CD4-positive, alpha-beta T cell treated with Interleukin-1 beta for 1 hour (primary cell): ENCODE results near the gene PHACTR1.
A peak's percentile ranks its signal among the peaks of the same experiment; 100 is the strongest.
"Not testable (repeated sequence)": the region's sequence is repeated elsewhere in the genome, so short reads cannot be mapped to it uniquely, and the experiment has no call there.

Experiments
- DNase-seq, 2 donors: peaks; one replicate each; pipeline ENCODE4 v3.0.0-alpha.2; 2020 to 2022

The PHACTR1 gene

DNA sequence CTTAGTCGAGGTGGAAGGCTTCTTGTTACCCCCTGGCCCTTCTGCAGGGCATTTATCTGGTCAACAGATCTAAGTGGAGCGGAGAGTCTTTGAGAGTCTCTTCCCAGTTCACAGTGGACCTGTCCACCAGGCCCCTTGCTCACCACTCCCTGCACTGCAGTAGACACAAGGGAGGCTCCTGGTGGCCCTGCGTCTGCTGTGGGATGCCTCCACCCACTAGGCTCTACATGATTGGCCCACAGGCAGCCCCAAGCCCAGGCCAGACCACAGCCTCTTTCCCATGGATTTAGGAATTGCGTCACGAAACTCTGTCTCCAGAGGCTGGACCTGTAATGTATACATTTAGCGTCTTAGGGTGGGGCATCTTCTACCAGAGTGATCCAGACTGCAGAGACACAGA lies 583.4 kb downstream of the PHACTR1 start:
- DNase-seq = no peak

DNA sequence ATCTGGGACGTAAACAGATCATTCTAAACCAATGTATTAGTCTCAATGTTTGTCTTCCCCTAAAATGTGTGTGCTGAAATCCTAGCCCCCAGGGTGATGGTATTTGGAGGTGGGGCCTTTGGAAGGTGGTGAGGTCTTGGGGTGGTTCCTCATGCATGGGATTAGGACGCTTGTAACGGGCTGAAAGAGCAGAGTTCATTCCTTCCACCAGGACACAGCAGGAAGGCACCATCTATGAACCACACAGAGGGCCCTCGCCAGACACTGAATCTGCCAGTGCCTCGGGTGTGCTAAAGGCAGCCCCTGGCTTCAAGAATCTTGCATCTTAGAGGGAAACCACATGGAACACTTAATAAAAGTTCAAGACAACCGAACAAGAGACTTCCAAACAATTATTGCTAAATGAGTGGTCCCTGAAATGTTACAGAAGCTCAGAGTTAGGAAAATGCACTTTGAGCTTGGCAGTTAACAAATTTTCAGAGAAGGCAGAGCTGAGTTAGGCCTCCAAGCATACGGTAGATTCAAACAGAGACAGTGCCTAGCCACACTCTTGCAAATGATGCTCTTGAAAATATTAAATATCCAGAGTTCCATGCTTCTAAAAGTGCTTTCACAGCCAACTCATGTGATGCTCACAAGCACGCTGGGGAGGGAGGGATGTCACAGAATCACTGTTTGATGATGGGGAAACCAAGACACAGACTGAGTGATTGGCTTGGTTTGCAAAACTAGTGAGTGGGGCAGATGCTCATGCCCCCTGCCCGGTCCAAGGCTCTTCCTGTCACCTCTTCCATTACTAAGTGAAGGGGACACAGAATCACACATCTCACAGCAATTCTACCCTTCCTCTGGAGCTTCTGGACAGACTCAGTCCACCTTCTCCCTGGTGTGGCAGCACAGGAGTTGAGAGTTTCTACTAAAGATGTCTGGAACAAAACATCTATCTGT lies 584.4 kb downstream of the PHACTR1 start:
- DNase-seq = no peak

DNA sequence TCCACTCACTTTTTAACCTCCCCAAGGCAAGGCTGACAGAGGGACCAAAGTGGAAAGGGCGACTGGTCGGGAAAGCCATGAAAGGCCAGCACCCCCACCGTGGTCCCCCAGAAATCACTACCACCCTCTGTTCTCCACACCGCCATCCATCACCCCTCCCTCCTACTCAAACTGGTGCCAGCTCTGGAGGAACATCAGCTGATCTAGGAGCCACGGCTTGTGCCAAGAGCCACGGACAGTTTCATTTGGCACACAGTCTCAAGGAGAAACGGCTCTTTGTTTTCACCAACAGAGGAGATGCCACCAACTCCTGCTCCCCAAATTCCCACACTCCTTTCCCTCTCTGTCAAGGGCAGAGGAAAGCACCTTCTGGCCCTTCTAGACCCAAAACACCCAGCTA lies 585.7 kb downstream of the PHACTR1 start:
- DNase-seq = no peak

DNA sequence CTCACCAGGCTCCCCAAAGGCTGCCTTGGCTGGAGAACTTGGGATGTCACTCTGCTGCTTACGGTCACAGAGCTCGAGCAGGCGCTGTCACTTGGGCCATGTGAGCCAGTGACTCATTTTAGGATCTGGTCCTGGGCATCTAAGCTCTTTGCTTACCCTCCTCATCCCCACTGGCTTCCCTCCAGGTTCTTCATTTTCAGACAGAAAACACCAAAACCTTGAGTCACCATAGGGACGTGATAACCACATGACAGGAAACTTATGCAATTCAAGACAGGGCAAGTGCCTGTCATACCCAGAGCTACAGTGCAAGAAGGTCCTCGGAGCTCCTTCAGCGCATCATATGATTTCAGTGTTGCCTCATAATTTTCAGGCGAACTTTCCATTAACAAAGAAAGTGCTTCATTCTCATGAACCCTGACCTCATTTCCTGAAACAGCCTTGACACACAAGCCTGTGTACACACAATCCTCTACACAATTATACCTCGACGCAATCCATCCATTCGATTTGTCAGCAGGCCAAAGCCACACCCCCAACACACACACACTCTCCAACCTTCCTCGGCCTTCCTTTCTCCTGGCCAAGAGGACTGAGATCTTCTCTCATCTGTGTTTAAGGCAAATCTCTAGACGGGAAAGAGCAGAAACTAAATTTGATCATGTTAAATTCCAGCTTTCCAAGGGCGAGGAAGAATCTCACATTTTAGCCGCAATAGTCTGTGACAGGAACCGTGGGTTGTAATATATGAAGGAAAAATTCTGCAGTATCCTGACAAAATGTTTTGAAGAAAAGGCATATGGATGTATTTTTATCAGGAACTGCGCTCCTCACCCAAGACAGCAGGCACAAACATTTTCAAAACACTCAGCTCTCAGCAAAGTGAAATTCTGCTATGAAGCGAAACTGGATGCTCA lies 586.4 kb downstream of the PHACTR1 start:
- DNase-seq = peak; percentile 52 to 87

DNA sequence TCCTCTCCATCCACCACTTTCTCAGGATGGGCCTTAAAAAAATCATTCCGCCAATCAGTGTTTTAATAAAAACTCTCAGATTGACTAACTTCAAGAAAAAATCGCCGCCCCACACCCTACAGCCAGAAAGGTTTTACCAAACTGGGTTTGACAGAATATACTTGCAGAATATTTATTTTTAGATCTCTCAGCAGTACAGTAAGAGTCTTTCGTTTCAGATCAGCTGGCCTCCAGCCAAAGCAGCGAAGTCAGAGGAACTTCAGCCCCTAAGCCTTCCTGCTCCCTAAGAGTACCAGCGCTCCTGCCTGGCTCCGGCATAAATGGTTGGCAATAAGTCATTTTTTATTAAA lies 587.1 kb downstream of the PHACTR1 start:
- DNase-seq = peak; percentile 27 to 46

DNA sequence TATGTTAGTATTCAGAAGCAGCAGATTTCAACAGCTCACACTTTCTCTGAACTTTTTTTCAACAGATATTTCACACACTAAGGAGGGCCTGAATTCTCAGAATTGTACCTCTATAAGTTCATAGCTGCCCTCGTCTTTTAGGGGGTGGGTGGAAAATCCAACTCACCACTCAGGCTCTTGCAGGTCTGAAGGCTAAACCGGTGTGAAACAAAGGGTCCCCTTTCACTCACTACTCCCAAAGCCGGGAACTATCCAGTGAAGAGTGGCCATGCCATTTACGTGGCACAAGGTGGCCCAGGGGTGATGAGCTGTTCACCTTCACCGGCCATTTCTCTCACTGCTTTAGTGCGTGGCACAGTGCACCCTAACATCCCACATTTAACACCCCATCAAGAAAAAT lies 587.5 kb downstream of the PHACTR1 start:
- no peak for DNase-seq

DNA sequence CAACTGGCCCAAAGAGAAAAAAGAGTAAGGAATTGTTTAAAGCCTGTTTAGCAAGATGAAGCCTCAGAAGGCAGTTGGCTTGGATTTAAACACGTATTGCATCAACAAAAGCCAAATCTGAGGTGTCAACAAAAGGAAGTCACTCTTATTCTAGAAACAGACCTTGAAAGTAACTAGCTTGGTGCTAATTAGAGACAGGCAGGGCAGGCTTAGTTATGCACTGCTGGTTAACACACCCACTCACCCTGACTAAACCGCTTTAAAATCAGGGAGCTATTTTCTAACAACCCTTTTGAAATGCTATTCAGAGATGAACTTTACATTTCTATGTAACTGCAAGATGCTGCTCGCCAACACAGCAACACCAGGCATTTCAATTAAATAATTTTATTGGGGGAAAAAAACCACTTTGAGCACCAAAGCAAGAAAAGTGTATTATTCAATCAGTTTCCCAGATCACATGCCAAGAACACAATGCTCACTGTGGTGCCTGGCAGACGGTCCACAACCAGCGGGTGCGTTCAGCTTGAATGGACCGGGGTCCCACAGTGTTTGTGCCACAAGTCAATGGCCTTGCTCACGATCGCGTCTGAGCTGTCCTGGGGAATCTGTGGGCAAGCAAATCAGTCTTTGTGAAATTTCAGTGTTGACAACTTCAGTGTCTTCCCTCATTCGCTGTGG lies 588.2 kb downstream of the PHACTR1 start:
- no peak for DNase-seq

DNA sequence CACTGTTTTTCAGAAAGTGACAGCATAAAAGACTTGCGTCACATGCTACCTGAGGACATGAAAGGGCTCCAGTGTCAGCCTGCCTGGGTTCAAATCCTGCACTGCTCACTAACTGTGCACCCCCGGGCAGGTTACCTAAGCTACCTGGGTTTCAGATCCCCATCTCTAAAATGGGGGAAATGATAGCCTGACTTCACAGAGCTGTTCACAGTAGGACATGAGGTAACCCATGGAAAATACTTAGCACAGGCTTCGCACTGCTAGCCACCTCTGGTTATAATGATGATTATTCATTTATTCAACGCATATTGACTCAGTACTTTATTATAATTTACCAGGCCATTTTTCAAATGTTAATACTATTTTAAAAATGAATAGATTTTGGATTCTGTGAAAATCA lies 588.7 kb downstream of the PHACTR1 start:
- DNase-seq = no peak

DNA sequence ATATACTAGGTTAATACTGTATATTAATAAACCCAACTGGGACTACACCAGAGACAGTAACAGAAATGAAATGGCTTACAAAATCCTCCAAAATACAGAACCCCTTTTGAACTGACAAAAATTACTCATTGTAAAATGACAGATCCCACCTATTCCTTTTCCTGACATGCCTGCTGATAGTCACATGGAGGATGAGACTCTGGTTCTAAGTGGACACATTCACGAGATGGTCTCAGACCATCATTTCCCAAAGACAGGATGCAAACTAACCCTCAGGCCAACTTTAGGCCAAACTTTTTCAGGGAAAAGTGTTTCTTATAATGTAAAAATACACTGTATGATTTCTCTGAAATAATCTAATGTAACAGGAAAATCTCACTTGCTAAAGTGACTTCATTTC lies 589.2 kb downstream of the PHACTR1 start:
- DNase-seq = no peak

DNA sequence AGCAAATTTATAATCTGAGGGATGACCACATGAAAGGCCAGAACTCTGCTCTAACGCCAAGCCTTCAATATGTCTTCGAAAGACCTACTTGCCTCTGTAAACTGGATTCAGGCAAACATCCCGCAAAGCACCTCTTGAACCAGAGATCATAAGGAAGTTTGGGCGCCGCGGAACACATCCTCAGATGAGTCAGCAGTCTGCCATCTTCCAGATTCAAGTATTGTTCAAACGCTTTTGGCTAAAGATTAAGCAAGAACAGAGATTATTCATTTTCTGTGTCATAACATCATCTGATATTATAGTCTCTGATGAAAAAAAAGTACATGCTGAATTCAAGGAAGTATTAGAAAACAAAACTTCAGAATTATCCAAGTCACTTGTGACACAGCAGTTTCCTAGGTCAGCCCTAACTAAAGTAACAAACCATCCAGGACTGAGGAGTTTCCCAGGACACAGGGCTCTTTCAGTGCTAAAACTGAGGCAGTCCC lies 591.0 kb downstream of the PHACTR1 start:
- DNase-seq = peak in 1 of 2 donors; percentile 59

DNA sequence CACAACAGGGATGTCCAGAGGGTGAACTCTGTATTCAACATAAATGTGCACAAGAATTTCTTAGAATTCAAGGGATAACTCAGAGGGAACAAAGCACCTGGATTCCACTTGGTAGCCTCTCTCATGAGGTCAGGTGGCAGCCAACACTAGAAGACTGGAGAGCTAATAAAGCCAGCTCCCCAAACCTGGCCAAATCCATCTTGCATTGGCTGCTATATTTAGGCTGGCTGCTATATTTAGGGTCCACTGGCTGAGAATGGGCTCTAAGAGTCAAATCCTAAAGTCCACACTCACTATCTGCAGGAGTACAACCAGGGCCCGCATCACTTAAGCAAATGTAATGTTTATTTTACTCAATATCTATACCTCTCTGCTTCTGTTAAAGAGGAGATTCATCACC lies 591.8 kb downstream of the PHACTR1 start:
- no peak for DNase-seq

DNA sequence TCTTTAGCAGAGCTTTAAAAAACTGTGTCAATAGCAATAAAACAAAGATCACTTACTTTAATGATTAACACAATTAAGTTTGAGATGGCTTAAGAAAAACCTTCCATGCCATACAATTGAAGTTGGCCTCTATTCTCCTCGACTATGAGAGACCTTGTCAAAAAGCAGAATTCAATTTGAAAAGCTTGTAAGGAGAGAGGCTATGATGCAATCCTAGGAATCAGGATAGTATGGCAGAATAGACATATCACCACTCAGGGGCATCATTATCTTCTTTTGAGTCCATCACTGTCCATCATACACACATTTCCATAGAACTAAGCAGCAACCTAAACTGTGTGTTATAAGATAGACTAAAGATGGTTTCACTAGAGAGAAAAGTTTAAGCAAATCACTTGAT lies 594.6 kb downstream of the PHACTR1 start:
- DNase-seq = no peak

DNA sequence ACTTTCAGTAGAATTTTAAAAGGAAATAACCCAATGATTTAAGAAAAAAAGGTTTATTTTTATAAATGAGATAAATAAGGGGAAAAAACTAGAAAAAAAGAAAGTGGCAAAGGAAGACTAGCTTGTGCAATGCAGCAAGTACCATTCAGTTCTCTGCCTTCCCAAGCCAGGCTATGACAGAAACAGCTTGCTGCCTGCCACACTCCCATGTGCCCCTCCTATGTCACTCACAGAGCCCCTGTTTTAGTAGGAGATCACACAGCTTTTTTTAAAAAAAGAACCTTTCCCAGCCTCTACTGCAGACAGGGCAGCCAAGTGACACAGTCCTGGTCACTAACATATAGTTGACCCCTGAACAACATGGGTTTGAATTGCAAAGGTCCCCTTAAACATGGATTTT lies 598.2 kb downstream of the PHACTR1 start:
- DNase-seq = no peak

DNA sequence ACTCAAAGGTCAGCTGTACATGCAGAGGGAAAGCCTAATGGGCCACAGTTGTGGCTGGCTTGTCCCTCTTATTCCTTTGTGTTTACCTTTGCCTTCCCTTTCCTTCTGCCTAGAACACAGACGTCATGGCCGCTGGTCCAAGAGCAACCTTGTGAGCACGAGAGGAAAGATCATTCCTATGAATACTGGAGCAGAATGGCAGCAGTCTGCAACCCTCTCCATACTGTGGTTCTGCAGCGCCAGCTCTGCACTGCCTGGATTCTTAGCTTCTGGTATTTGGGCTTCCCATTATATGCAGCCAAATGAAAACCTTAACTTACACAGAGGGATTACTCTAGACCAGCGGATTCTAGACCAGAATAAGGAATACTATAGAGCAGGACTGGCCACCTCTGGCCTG lies 599.3 kb downstream of the PHACTR1 start:
- no peak for DNase-seq

DNA sequence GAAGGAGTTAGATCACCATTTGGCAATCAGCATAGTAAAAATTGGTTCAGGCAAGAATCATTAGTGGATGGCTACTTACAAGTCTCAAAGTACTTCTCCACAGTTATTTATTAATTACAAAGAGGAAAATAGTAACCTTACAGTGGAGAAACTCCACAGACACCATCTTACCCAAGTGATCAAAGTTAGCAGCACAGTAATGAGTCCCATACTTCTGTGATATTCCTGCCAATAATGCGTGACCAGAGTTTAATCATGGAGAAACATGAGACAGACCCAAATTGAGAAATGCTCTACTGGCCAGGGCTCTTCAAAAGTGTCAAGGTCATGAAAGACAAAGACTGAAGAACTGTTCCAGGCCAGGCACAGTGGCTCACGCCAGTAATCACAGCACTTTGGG lies 602.3 kb downstream of the PHACTR1 start:
- no peak for DNase-seq

DNA sequence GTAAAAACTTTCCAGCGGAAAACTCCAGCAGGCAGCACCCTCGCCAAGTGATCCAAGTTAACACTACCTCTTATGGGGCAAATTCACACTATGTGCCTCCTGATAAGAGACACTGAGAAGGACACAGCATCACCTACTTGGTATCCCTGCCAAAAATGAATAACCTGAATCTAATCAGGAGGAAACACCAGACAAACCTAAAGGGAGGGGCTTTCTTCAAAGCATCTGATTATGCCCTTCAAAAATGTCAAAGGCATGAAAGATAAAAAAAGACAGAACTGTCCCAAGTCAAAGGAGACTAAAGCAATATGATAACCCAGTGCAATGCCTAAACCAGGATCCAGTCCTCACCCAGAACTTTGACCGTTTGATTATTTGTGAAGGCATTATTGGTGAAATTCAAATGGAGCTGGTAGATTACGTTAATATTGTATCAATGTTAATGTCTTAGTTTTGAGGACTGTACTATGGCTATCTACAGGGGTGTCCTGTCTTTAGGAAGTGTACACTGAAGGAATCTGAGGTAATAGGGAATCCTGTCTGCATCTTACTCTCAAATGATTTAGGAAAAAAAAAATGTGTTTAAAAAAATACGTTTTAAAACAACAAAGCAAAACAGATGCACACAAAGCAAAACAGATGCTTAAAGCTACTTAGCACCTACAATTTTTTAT lies 603.5 kb downstream of the PHACTR1 start:
- no peak for DNase-seq

DNA sequence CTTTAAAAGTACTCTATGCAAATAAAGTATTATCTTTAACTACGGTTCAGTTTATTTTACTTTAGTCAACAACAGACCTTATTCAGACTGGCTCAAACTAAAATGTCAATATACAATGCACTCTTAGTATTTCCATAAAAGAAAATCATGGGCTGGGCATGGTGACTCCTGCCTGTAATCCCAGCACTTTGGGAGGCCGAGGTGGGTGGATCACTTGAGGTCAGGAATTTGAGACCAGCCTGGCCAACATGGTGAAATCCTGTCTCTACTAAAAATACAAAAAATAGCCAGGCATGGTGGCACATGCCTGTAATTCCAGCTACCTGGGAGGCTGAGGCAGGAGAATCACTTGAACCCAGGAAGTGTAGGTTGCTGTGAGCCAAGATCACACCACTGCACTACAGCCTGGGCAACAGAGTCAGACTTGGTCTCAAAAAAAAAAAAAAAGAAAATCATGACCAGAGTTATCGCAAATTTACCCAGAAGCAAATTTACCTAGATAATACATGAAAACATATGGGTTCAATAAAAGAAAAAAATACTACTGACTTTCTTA lies 609.5 kb downstream of the PHACTR1 start:
- DNase-seq = not testable (repeated sequence)

DNA sequence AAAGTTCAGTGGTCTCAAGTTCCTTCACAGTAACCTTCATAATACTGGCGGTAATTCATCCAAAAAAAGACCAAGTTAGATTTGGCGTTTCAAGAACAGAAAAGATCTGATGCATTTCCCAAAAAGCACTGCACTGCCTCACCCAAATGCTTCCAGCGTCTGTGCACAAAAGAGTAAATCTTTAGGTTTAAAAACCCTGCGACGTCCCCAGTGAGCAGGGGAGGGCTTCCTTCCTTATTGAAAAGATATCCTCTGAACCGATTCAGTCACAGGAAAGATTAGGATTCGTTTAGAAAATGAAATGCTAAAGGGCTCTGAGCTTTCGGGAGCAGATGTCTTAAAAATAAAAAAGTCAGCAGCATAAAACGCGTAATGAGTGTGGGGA lies 611.1 kb downstream of the PHACTR1 start:
- peak in 1 of 2 donors; percentile 20 for DNase-seq

DNA sequence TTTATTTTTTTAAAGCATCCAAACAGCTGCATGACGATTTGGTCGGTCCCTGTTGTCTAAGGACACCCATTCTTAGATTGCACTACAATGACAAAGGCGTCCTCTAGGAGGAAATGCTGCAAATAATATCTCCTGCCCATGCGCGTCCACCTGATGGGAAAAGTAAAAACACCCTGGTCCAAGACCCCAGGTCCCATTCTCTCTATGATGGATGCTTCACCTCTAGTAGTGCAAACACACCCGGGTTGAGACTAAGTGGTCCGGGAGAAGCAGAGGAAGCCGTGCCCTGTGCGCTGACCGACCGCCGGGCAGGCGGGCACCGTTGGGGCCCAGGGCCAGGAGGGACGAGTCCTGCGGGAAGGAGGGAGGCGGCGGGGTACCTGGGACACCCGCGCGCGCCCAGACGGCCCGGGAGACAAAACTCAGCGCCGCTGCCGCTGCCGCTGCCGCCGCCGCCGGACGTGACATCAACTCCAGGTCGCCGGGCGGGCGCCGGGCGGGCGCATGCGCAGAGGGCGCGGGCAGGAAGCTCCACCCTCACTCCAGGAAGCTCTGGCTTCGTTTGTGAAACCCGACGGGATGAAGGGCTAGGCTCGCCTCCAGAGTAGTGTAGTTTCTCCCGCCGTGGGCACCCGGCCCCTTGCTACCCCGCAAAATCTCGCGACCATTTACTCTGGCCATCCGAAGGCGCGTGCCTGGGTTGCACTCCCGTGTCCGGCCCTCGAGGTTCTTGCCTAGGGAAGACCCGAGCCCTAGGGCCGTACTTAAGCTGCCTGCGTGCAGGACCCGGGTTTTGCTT lies 611.7 kb downstream of the PHACTR1 start, which contains the start of gene TBC1D7:
Gene TBC1D7, minus strand, starts transcription at position 462 of the 799 bp plus-strand sequence. CDS start 1,639 bp downstream, outside the sequence.
- DNase-seq = peak; percentile 94

DNA sequence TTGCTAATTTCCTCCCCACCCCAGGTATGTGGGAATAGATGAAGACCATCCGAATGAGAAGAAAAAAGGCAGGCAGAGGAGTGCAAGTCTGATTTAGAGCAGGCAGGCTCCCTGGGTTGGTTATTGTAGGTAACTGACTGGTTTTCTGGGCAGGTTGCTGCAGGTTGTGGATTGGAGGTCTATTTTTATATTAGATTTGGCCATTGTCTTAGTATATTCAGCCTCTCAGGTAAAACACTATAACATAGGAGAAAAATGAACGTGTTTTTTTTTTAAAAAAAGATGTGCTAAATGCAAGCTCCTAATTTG lies 612.3 kb downstream of the PHACTR1 start:
- DNase-seq = no peak
